Left renal cortex interstitium (tissue), 4 donors: ENCODE results near the gene FRMD1. TPM values are rescaled to one million over a fixed set of nuclear protein-coding genes. Genes with fewer than 3 reads are reported as not detected.

Experiments used
- DNase-seq, 4 donors: peaks; one replicate each; pipeline ENCODE4 v3.0.0-alpha.2; 2013; ENCODE audit warnings: low read depth in 4 of 4, low spot score in 2 of 4, missing footprints in 1 of 4
- polyA plus RNA-seq, 4 donors: library from polyadenylated mRNA; unstranded; fragments of 120-200 nt; gene quantifications; one replicate each; pipeline ENCODE4 v1.2.1, GENCODE V29; 2013; ENCODE audit not compliant: insufficient read length in 4 of 4

The FRMD1 gene
- polyA plus RNA-seq, 4 donors, result 12.2 to 30.9 (median 20.0) TPM

GRCh38 chr6:168058691-168059551, 20.1 kb downstream of the FRMD1 start:
- DNase-seq, result no peak

GRCh38 chr6:168057836-168058235, 21.2 kb downstream of the FRMD1 start:
- no peak for DNase-seq

DNA sequence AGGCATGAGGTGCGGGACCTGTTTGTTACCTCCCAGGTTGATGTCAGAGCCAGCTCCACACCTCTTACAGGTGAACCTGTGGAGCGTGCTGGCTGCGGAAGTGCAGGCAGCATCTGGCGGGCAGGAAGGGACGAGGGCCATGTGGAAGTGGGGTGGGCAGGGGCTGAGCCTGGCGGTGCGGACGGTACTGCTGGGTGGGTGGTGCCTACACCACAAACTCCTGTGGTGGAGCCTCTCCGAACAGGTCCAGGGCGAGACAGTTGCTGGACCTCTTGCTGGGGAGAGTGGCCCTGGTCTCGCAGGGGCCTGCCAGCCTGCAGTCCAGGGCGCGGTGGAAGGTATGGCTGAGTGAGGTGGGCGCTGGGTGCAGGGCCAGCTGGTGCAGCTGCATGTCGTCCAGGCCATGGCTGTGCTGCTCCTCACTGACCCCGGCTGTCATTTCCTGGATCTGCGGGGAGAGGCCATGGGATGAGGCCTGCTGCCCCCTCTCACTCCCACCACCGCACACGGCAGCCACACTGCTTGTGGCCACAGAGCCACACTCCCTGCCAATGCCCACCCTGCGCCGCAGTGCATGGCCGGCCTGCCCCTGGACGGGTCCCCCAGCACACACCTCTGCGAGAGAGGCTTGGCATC, 22.0 kb downstream of the FRMD1 start:
- no peak for DNase-seq

DNA sequence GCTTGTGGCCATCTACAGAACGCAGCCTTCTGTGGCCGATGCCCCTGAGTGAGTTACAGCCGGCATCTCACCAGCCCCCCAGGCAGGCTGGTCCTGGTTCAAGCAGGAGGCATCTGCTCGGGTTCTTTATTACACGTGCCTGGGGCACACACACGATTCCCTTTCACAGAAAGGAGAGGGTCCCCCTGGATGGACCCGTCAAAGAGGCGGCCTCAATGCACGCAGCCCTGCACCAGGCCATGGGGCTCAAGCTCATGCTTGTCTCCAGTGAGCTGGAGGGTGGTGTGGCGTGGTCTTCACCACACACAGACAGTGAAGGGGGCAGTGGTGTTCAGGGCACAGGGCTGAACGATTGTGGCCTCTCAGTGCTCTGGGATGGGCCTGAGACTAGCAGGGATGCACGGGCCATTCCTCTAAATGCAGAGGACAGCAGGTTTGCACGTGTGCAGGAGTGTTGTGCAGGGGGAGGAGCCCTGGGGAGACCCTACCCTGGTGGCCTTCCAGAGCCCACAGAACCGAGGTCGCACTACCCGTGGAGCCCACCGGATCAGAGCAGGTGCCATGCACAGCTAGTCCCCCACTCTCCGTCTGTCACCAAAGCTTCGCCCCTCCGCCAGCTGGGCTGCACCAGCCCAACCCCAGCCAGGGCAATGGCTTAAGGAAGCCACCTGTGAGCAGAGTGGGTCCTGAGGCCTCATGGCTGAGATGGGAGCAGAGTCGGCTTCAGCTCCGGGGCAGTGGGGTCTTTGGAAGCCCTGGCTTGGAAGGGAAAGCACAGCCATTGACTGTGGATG, 23.1 kb downstream of the FRMD1 start:
- DNase-seq, result no peak

DNA sequence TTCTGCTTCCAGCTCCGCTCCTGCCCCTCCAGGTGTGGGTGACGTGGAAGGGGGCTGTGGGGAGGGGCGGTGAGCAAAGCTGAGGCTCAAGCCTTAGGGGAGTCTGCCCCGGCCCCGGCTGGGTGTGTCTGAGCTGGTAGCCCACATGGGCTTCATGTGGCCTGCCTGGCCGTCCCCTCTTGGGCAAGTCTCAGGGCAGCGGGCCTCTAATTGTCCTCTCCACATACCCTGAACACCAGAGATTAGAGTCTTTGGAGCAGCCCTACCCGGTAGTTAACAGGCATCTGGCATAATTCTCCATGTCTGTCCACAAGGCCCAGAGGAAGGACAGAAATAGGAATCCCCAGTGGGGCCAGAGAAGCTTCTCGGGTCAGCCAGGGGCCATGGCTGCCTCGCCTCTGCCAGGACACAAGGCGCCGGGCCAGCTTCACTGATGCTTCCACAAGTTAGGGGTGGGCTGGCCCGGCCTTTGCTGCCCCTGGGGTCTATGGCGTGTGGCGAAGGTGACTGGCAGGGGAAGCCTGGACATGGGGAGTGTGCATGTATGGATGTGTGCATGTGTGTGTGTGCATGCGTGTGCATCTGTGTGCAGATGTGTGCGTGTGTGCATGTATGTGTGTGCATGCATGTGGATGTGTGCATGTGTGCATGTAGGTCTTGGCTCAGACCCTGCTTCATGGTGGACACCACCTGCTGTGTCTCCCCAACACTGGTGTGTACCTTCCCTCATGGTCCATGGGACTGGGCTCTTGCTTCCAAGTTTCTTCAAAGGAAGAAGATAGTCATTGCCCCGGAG, 24.0 kb downstream of the FRMD1 start:
- no peak for DNase-seq

DNA sequence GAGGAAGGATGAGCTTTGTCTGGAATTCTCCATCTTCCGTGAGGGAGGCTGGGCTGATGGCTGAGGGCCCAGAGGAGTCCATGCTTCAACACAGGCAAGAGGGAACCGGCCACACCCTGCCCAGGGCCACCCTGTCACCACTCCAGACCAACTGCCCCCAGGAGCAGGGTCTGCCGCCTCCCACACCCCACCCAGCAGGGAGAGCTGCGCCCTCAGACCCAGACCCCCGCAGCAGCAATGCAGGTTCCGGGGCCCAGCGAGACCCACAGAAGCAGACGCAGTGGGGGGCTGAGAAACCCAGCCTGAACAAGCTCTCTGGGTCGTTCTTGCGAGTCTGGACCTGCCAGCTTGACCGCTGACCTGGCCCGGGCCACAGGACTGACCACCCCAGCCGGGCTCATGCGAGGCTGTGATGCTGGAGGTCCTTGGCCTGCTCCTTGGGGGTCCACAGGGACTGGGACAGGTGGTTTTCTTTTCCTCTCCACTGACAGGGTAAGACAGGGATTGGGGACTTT, 25.0 kb downstream of the FRMD1 start:
- DNase-seq, result no peak

DNA sequence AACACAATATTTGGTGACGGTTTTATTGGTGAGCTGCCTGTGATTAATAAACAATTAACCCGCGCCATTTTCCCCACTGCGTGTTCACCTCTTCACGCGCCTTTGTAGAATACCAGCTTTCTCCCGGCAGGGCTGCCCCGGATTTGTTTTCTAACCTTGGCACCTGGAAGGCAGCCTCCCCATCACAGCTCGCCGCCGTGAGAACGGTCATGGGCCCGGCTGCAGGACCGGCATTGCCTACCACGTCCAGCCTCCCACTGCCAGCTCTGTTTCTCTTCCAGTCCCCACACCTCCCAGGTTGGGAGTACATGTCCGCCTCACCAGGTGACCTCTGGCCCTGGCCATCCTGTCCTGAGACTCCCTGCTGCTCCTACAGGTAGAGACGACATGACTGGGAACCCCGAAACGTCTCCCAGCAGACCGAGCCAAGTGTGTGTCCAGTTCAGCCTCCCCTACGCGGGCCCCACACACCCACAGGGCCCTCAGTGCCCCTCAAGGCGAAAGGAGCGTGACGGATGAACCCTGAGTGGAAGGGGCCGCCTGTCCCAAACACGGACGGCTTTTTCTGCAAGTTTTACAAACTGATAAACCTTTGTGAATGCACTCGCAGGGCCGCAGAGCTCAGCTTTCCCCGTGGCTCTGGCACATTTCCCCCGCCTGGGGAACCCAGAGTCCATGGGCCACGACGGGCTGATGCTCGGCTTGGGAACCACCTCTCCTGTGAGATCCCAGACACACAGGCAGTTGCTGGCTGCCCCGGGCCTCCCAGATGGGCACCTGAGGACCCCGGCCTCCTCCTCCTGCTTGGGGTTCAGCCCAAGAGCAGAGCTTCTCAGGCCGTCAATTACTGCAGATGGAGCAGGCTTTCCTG, 25.7 kb downstream of the FRMD1 start:
- DNase-seq, result no peak

DNA sequence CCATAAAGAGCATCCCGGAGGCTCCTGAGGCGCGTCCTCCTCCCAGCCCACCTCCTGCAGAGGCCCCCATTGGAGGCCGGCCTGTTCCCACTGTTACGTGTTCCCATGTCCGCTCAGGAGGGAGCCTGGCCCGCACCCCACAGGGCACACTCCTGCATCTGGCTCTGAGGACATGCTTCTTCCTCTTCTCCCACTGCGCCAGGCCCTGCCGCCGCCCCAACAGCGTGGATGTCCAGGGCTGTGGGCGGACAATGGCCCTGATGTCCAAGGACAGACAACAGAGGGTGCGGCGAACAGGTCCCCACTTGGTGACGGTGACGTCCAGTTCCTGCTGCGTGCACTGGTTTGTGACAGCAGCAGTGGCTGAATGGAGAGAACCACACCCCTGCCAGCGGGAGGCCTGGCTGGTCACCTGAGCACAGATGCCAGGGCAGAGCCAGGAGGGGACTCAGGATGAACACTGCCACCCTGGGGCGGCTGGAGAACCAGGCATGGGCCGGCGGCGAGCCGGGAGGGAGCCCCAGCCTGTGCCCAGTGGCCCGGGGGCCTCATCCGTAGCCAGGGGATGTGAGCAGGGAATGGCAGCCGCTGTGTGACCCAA, 26.6 kb downstream of the FRMD1 start:
- no peak for DNase-seq

GRCh38 chr6:168051648-168052047, 27.4 kb downstream of the FRMD1 start:
- DNase-seq, result no peak

DNA sequence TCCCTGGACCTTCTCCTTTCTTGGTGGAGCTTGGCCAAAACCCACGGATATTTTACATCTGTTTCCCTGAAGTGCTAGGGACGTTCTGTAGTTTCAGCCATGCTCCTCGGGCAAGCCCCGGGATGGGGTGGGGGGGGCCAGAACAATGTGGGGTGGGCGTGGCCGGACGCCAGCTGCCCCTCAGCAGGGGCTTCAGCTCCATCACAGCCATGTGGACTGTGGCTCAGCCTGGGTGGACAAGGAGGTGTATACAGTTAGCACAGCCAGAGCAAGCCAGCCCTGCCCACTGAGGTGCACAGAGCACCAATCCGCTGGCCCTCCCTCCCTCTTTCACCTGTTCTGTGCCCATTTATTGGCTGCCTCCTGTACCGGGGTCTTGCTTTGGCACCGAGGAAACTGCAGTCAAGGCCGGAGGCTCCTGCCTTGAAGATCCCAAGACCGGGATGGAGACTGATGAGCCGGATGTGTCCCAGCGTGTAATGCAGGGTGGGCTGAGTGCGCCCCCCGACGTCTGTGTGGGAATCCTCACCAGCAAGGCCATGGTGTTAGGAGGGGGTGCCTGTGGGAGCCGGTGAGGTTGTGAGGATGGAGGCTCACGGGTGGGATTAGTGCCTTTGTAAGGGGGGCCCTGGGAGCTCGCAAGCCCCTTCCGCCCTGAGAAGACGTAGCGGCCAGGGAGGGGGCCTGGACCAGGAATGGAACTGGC, 28.0 kb downstream of the FRMD1 start:
- DNase-seq, result no peak

GRCh38 chr6:168050225-168050880, 28.7 kb downstream of the FRMD1 start:
- no peak for DNase-seq

GRCh38 chr6:168049706-168050224, 29.2 kb downstream of the FRMD1 start:
- DNase-seq, result no peak

GRCh38 chr6:168049277-168049676, 29.7 kb downstream of the FRMD1 start:
- DNase-seq, result no peak

DNA sequence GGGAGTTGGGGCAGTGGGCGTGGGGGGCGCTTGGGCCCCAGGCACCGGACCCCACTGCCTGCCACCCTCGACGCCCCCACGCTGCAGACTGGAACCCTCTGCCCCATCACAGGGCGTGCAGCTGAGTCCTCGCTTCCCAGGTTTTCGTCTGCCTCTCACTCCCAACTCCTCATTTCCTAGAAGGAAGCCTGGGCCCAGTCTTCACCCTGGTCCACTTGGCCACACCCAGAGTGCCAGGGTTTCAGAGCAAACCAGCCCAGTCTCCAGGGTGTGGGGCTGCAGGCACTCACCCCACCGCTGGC, 30.3 kb downstream of the FRMD1 start:
- DNase-seq, result no peak

- no peak for DNase-seq
Observed at GRCh38 chr6:168047841-168048723, 30.9 kb downstream of the FRMD1 start.

DNA sequence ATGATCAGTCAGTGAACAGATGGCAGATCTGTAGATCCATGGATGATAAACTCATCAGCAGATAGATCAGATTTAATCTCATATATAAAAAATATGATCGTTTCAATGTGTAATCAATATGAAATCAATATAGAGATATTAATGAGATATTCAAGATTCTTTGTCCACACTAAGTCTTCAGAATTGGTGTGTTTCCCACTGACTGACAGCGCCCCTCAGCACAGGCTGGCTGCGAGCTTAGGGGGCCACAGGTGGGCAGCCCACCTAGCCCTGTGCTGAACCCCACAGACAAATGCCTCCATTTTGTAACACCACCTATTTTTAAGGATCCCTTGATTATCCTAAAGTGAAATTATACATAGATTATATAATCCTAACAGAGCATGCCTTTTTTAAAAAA, 32.3 kb downstream of the FRMD1 start:
- DNase-seq, result no peak
